ENCODE data around the gene ADAM22.

Gene ADAM22

DNA sequence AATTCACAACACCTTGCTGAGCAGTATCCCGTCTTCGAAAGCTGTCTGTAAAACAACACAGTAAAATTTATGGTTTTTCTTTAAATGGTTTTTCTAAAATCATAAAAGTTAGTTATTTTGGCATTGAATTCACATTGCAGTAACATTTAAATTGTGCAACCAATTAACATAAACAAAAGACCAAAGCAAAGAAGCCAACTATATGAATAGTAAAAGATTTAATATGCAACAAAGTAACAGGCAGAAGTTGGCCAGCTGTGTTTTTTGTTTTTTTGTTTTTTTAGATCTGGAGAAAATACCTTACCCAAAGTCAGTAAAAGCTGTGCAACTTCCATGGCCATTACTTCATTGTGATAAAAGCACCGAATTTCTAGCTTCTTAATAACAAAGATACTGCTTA is 274.5 kb downstream of the ADAM22 start:
- H3K4me3 ChIP-seq (ENCODE audit: low read depth, low read length) = no peak overlapping the region

DNA sequence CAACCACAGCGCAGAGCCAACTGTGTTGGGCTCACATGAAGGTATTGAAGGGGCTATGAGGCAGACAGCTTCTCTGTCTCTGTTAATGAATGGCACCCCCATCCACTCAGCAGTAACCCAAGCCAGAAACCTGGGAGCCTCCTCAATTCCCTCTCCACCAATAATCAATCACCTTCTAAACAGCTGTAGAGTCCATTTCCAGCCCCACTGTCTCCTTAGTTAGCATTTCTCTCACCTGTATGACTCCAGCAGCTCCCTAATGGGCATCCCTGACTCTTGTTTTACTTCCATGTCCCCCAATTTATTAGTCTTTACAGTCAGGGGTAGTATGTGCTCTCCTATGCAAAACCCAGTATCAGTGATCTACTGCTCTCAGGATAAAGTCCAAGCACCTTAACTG is 278.9 kb downstream of the ADAM22 start:
- H3K4me3 ChIP-seq (ENCODE audit: low read depth, low read length) = no peak overlapping the region

DNA sequence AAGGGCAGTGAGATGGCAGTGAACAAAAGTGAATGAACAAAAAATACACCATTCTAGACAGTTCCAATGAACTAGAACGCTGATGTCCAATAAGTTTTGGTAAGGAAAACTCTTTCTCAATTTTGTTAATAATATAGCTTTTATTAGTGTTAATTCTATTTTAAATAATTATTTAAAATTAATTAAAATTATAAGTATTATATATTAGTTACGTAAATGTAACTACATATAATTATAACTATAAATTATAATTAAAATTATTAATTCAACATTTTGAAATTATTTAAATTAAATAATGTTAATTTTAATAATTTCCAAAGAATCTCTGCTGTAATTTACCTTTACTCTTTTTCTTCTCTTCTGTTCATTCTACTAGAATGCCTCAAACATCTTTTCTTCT is 280.4 kb downstream of the ADAM22 start:
- no peak overlapping the region for H3K4me3 ChIP-seq (ENCODE audit: low read depth, low read length)

DNA sequence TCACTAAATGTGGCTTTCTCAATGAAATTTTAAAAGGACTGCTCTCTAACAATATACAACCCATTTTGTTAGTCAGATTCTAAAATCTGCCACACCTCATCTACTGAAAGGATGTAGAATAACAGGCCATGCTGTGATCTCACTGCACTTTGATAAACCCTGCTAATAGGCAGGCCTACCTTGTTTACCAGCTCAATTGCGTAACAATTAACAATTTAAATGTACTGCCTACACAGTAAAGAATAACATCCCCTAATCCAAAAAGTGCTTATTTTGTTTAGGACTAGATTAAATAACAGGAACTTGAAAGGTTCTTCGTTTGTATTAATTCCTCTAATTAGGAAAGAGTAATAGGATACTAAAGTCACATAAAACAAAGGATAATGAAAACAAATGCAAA is 281.2 kb downstream of the ADAM22 start:
- H3K4me3 ChIP-seq (ENCODE audit: low read depth, low read length) = no peak overlapping the region

DNA sequence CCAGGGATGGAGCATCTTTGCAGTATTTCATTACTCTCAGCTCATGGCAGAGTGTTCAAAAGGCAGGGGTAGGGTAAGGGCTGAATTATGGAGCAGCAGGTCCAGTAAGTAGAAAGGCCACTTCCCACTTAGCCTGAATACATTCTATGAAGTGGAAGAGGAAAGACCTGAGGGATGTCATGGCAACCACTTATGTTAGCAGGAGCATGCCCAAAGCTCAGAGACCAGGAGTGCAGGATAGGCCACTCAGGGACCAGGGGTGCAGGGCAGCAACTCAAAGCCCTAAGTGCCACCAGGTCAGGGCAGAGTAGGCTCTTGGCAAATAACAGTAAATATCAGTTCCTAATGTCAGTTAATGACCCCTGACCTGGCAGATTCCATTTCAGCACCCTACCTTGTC is 282.2 kb downstream of the ADAM22 start:
- no peak overlapping the region for H3K4me3 ChIP-seq (ENCODE audit: low read depth, low read length)

DNA sequence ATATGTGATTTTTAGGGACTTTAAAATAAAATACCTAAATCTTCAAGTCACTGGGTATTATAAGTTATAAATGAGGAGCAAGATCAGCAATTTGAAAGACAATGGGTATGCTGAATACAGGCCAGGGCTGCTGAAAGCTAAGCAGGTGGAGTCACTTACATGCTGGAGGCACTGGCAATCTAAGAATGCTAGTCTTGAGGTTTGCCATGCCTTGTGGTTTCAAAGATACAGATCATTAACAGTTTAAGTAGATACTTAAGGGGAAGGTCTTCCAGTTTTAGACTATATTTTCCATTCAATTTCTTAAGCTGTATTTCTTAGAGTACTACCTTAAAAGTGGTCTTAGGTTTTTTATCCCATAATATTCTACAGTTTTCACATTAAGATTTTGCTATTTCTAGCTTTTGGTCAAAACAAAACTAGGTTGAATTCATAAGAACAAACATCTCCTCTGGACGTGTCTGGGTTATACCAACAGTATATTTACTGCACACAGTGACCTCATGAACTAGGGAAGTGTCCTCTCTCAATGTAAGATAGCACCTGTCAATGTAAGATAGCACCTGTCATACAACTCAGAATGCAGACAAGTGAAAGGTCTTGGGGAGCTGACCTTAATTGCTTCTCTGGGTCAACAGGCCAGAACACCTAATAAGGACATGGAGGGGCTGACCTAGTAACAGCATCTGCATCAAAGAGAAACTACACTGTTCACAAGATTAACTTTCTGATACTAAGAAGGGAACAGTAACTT is 283.8 kb downstream of the ADAM22 start:
- H3K4me3 ChIP-seq (ENCODE audit: low read depth, low read length) = no peak overlapping the region

DNA sequence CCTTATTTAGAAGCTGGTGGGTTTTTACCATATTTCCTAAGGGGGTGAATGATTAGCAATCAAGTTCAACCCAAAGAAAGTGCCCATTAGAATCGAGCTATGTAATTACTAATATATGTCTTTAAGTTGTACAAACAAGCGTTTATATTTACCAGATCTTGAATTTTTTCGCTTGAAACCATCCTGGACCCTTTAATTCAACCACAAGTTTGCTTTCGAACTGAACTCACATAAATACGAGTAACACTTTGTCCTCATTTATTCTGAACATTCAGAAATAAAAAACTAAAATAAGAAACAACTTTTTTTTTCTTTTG is 284.3 kb downstream of the ADAM22 start:
- H3K4me3 ChIP-seq (ENCODE audit: low read depth, low read length) = peak overlapping the region; percentile 74

DNA sequence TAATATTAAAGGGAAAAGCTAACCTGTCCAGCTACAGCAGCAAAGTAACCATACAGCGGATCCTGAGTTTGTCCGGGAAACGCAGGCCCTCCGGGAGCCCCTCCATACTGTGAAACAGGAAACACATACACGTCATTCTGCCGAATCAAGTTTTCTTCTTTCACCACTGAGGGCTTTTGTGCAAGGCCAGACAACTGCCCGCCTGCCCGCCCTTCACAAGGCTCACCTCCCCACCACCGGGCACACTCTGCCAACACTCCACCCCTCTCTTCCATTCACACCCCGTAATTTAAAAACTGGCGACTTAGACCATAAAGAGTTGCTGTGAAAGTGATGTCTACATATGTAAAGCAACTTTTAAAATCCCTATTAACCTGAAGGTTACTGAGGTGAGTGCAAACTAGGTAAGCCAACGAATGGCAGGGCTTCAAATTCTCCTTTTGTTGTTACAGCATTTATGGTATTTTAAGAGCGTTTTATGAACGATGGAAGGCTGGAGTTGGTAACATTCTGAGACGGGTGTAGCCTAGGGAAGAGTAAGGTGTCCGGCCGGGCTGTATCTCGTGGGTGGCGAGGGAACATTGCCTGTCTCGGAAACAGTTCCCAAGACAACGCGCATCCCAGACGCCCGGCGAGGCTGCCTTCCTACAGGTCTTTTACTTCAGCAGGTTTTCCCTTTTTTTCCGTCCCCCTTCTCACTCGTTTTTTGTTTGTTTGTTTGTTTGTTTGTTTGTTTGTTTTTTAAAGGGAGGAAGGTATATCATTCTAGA is 285.0 kb downstream of the ADAM22 start:
- peak overlapping the region; percentile 74 for H3K4me3 ChIP-seq (ENCODE audit: low read depth, low read length)

DNA sequence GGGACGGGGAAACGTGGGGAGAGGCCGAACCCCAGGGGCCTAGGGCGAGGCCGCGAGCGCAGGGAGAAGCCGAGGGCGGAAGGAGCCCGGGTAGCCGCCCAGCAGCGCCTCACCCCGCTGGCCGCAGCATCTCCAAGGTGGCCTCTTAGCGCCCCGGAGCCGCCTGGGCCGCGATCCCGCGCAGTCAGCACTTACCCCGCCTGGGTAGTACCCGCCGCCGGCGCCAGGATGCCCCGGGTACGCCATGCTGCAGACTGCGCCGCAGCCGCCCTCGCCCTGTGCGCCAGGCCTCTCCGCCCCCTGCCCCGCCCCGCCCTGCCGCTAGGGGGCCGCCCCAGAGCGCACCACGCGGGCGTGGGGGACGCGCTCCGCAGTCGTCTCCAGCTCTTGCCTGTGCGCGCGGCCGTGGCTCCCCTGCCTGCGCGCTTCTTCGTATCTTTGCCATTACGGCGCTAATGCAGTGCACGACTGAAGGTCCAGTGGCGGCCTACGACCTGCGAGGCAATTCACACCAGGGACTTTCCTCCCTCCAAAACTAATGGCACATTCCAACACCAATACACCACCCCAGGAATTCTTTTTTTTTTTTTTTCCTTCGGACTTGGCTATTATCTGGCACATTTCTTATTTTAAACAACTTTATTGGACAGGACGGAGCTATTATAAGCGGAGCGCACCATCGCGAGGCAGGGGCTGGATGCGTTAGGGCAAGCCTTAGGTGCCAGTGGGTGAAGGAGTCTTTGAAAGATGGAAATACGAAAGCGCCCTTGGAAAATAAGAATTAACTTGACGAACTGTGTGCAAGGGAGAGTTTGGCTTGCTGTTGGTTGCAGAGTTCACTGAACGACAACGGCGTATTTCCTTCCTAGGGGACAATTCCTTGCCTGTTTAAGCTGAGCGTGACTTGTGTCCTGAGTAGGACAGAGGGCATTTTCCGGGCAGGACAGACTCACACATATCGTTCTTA is 286.0 kb downstream of the ADAM22 start, which contains the start of gene SRI:
Gene SRI, minus strand, starts transcription at position 258 of the 967 bp plus-strand sequence. Its CDS starts 12 bp downstream, at position 246.
- H3K4me3 ChIP-seq (ENCODE audit: low read depth, low read length) = peak within 1 kb of the TSS; percentile 74

DNA sequence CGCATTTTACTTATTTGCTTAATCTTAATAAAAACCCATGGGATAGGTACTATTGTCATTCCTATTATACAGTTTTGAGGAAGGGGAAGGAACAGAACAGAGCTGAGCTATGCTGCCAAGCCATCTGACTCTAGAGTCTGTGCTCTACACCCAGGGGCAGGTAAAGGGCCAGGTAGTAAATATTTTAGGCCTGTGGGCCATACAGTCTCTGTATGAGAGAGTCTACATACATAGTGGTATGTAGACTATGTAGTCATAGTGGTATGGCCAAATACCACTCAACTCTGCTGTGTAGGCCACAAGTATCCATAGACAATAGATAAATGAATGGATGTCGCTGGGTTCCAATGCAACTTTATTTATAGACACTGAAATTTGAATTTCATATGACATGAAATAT is 289.2 kb downstream of the ADAM22 start:
- no peak overlapping the region for H3K4me3 ChIP-seq (ENCODE audit: low read depth, low read length)

DNA sequence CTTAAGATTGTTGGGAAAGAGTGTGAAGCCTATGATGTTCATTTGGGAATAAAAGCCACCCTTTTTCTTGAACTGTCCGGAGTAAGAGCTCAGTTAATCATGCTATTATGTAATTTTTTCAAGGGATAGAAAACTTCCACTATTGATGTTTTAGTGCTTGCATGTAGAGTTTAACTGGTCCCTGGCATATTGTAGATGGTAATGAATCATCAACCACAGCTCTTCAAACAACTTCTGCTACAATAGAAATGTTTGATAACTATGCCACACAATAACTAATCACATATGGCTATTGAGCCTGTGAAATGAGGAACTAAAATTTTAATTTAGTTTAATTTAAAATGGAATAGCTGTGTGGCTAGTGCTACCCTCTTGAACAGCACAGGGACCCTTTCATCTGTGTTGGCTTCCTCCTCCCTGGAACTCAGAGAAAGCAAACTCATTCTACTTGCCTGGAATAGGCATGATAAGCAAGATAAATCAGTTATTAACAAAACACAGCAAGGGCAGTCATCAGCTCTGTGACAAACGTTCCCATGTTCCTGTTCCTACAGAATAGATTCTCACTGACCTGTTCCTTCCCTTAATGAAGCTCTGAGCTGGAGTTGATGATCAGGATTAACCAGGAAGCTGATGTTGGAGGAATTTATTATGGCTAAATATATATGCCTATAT is 290.7 kb downstream of the ADAM22 start:
- H3K4me3 ChIP-seq (ENCODE audit: low read depth, low read length) = no peak overlapping the region

DNA sequence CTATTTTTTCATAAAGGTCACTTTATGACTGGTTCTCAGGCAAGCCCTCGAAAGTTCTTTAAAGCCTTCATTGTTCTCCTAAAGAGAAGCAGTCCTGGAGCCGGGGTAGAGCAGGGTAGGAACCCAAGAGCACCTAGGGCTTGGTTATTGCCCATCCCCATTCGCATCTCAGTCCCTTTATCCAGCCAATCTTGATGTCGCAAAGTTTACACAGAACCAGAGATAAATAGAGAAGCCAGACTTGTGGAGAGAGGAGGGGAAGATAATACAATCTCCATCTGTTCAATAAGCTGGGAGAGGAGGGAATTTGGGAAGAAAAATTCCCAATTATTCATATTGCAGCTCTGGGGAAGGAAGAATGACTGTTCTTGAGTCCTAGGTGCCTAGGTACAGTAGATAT is 292.1 kb downstream of the ADAM22 start:
- H3K4me3 ChIP-seq (ENCODE audit: low read depth, low read length) = no peak overlapping the region

DNA sequence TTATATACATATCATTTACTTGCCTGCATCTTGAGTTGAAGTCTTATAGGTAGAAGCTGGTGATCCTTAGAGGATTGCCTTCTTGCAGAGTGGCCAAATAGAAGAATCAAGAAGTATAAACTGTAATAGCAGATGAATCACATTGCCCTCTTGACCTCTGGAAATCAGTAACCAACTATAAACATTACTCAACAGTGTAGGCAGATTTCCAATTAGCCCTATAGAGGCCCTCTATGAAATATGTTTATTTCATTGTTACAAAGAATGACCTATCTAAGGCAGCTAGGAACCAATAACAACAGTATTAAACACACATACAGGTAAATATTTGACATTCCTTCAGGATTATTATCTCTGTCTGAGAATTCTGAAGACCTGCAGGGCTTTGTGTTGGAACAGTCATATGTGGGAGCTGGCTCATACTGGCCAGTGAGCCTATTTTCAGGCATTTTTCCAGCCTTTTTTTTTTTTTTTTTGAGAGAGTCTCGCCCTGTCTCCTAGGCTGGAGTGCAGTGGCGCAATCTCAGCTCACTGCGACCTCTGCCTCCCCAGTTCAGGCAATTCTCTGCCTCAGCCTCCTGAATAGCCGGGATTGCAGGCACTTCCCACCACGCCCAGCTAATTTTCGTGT is 292.9 kb downstream of the ADAM22 start:
- no peak overlapping the region for H3K4me3 ChIP-seq (ENCODE audit: low read depth, low read length)

DNA sequence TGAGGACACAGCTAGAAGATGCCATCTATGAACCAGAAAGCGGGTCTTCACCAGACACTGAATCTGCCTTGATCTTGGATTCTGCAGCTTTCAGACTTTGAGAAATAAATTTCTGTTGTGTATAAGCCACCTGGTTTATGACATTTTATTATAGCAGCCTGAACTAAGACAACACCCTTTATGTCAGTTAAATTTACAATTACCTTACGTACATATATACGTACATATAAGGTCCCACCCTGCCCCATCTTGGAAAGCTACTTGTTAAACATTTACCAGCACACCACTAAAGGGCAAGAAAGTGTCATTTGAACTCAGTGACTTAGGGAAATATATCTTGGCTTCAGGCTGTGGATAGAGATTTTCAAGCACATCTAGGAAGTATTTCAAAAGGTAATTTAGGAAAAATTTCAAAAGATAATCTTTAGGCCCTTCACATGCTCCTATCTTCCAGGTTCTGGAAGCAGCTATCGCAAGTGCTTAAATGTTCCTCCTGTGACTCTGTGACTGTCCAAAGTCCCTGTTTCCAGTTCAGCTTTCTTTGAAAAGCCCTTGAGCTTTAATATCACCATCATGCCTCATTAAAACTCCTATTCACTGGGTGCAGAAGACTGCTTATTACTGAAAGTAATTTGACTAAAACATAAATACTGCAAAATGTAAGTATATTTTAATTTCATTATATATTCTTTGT is 295.4 kb downstream of the ADAM22 start:
- H3K4me3 ChIP-seq (ENCODE audit: low read depth, low read length) = no peak overlapping the region

DNA sequence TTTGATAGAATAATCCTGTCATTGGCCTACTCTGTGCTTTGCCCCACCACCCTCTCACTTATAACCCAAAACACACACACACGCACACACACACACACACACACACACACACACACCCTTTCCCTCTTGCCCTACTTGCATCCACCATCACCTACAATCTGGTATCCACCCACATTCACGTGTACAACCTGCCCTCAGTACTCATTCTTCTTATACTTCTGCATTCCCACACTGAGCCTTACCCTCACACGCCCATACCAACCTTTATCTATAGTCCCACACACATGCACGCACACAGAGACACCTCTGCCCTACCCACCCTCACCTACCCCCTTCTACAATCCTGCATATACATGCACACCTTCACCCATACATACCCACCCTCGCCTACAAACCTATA is 296.6 kb downstream of the ADAM22 start:
- no peak overlapping the region for H3K4me3 ChIP-seq (ENCODE audit: low read depth, low read length)

DNA sequence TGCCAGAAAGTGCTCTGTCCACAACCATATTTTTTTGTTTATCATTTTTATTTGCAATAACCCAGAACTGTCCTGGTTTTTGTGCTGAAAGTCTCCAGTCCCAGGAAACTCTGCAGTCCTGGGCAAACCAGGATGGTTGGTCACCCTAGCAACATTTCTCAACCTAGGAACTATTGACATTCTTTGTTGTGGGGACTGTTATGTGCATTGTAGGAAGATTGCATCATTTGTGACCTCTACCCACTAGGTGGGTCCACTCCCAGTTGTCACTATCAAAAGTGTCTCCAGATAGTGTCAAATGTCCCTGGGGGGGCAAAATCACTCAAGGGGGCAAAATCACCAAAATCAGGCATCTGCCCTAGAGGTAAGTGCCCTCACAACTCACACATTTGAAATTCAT is 299.8 kb downstream of the ADAM22 start:
- H3K4me3 ChIP-seq (ENCODE audit: low read depth, low read length) = no peak overlapping the region

DNA sequence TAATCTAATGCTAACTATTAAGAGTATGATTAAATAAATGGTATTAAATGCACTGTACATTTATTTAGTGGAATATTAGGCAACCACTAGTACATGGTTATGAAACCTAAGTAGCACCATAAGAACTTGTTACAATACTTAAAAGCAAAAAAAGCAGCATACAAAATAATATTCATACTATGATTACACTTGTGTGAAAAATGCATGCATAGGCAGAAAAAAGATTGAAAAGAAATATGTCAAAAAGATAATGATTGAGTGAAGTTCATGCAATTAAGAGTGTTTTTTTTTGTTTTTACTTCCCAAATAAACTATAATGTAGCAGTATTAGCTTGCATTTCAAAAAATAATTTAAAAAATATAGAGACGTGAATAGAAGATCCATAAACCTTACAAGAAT is 305.8 kb downstream of the ADAM22 start:
- H3K4me3 ChIP-seq (ENCODE audit: low read depth, low read length) = no peak overlapping the region

DNA sequence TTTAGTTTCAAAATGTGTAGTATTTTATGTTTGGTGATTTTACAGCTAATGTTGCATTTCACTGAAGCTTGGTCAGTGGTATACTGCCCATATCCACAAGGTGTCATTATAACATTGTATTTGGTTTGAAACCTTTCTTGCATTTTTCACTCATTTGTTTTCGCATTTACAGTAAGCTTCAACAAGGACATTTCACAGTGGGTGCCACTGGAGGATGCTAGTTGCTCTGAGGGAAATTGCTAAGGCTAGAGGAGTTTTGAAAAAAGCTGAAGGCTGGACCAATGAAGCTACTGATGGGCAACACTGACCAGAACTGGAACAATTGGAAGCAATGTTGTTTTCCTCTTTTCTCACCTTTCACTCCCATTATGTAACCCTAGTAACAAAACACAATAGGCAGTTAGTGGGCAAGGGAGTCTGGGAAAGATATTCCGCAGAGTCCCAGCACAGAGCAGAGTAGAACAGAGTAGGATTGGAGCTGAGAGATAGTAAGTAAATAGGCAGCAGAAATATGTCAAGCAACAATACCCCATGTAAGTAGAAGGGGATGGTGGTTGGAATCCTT is 309.4 kb downstream of the ADAM22 start:
- H3K4me3 ChIP-seq (ENCODE audit: low read depth, low read length) = no peak overlapping the region

DNA sequence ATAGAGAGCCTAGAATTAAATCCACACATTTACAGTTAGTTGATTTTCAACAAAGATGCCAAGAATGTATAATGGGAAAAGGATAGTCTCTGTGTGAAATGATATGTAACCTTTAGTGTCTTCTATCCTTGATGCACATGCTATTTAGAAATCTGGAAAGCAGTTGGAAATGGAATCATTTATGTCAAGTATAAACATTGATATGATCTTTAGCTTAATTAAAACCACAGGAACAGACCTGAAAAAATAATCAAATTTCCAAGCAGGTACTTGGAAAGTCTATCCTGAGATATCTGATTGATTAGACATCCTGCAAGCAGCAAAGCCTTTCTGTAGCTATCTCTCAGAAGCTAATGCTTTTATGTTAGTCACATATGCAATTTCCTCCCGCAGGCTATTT is 310.2 kb downstream of the ADAM22 start:
- H3K4me3 ChIP-seq (ENCODE audit: low read depth, low read length) = no peak overlapping the region

All from iPS-11a (cell line).